ENCODE data around the gene GABBR2.

Gene GABBR2

GRCh38 chr9:98331536-98332259 is 377.0 kb downstream of the GABBR2 start:
- DNase-seq, result no peak

GRCh38 chr9:98330831-98331230 is 377.9 kb downstream of the GABBR2 start:
- no peak for DNase-seq

- DNase-seq, result no peak
Observed at GRCh38 chr9:98329904-98330303, 378.8 kb downstream of the GABBR2 start.

GRCh38 chr9:98329281-98329680 is 379.5 kb downstream of the GABBR2 start:
- DNase-seq, result no peak

- DNase-seq, result no peak
Observed at GRCh38 chr9:98328770-98329169, 380.0 kb downstream of the GABBR2 start.

GRCh38 chr9:98328141-98328540 is 380.6 kb downstream of the GABBR2 start:
- no peak for DNase-seq

GRCh38 chr9:98327249-98327561 is 381.5 kb downstream of the GABBR2 start:
- DNase-seq, result no peak

GRCh38 chr9:98326459-98327248 is 382.1 kb downstream of the GABBR2 start:
- DNase-seq, result no peak

GRCh38 chr9:98324801-98325200 is 383.9 kb downstream of the GABBR2 start:
- no peak for DNase-seq

GRCh38 chr9:98323831-98324135 is 385.0 kb downstream of the GABBR2 start:
- no peak for DNase-seq

- DNase-seq, result no peak
Observed at GRCh38 chr9:98323051-98323830, 385.5 kb downstream of the GABBR2 start.

- DNase-seq, result no peak
Observed at GRCh38 chr9:98321269-98321668, 387.5 kb downstream of the GABBR2 start.

GRCh38 chr9:98318834-98319478 is 389.8 kb downstream of the GABBR2 start:
- no peak for DNase-seq

- no peak for DNase-seq
Observed at GRCh38 chr9:98318041-98318790, 390.5 kb downstream of the GABBR2 start.

- no peak for DNase-seq
Observed at GRCh38 chr9:98317134-98317857, 391.4 kb downstream of the GABBR2 start.

- no peak for DNase-seq
Observed at GRCh38 chr9:98316445-98317133, 392.1 kb downstream of the GABBR2 start.

GRCh38 chr9:98315551-98316060 is 393.1 kb downstream of the GABBR2 start:
- peak; percentile 74 for DNase-seq

GRCh38 chr9:98315067-98315453 is 393.7 kb downstream of the GABBR2 start:
- DNase-seq, result no peak

GRCh38 chr9:98314381-98315066 is 394.2 kb downstream of the GABBR2 start:
- DNase-seq, result no peak

- no peak for DNase-seq
Observed at GRCh38 chr9:98312365-98312764, 396.4 kb downstream of the GABBR2 start.

GRCh38 chr9:98311541-98311940 is 397.2 kb downstream of the GABBR2 start:
- no peak for DNase-seq
